ACC112 (cell line): ENCODE results near the gene NUDT13.

Source experiments
- H2AFZ ChIP-seq: fragments of 200-600 bp; sonication (generic); one replicate; pipeline ENCODE4 v1.6.0; 2017; ENCODE audit warnings: antibody characterized with exemption, low read length; ENCODE audit not compliant: unreplicated experiment
- H3K27ac ChIP-seq: fragments of 200-600 bp; sonication (generic); 2 replicates; pipeline ENCODE4 v1.5.1; 2014; ENCODE audit warnings: low read depth, mild to moderate bottlenecking, antibody characterized with exemption, low read length, moderate library complexity
- H3K27me3 ChIP-seq: fragments of 200-600 bp; sonication (generic); 2 replicates; pipeline ENCODE4 v1.6.1; 2014; ENCODE audit warnings: mild to moderate bottlenecking, antibody characterized with exemption, low read length, moderate library complexity, mixed read lengths; ENCODE audit not compliant: insufficient read depth
- H3K36me3 ChIP-seq: fragments of 200-600 bp; sonication (generic); 2 replicates; pipeline ENCODE4 v1.6.1; 2016; ENCODE audit warnings: mild to moderate bottlenecking, antibody characterized with exemption, low read length, moderate library complexity, mixed read lengths; ENCODE audit not compliant: insufficient read depth
- H3K4me1 ChIP-seq: fragments of 200-600 bp; sonication (generic); one replicate; pipeline ENCODE4 v1.6.1; 2016; ENCODE audit warnings: low read length, mixed read lengths; ENCODE audit not compliant: insufficient read depth, unreplicated experiment, control insufficient read depth
- H3K4me3 ChIP-seq: fragments of 200-600 bp; sonication (generic); 2 replicates; pipeline ENCODE4 v1.5.1; 2014; ENCODE audit warnings: mild to moderate bottlenecking, low read depth, low read length
- H3K79me2 ChIP-seq: fragments of 200-600 bp; sonication (generic); one replicate; pipeline ENCODE4 v1.6.0; 2016; ENCODE audit warnings: low read length; ENCODE audit not compliant: control insufficient read depth, unreplicated experiment, insufficient read depth

NUDT13 gene

DNA sequence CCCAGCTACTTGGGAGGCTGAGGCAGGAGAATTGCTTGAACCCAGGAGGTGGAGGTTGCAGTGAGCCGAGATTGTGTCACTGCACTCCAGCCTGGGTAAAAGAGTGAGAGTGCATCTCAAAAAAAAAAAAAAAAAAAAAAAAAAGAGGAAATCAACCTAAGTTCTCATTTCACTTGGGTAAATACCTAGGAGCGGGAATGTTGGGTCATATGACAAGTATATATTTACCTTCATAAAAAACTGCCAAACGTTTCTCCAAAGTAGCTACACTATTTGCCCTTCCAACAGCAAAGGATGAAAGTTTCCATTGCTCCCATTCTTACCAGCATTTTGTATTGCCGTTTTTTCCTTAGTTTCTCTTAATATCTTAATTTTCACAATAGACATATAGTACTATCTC is 23.4 kb upstream of the NUDT13 start:
- Histone ChIP-seq H3K4me3 (no peak overlapping the region), H3K27ac (no peak overlapping the region), H3K27me3 (no peaks in the 10 kb centered on the region), H3K36me3 (no peaks in the 10 kb centered on the region), H2AFZ (no peak overlapping the region), H3K4me1 (peaks cover 30% of the 10 kb centered on the region), H3K79me2 (peaks cover 91% of the 10 kb centered on the region)

DNA sequence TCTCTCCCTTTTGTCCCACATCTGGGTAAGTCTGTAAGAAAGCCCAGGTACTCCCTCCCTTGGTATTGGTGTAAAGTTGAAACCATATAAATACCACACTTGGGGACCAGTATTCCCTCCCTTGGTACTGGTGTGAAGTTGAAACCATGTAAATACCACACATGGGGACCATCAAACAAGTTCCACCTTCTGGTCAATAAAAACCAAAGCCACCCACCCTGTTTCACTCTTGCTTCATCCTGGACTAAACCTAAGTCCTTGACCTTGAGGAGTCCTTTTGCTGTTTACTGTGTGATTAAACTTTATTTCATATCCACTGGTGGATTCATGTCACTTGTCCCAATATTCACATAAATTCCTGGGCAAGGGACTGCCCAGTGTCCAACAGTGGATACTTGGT is 22.0 kb upstream of the NUDT13 start:
- no peak overlapping the region for H2AFZ ChIP-seq
- peaks cover 34% of the 10 kb centered on the region for H3K4me1 ChIP-seq
- 0 out of 2 replicates have a peak overlapping the region, but pooled peaks have one; percentile 6 for H3K27ac ChIP-seq
- no peaks in the 10 kb centered on the region for H3K27me3 ChIP-seq
- H3K4me3 ChIP-seq = no peak overlapping the region
- peaks cover 88% of the 10 kb centered on the region for H3K79me2 ChIP-seq
- H3K36me3 ChIP-seq = no peaks in the 10 kb centered on the region

DNA sequence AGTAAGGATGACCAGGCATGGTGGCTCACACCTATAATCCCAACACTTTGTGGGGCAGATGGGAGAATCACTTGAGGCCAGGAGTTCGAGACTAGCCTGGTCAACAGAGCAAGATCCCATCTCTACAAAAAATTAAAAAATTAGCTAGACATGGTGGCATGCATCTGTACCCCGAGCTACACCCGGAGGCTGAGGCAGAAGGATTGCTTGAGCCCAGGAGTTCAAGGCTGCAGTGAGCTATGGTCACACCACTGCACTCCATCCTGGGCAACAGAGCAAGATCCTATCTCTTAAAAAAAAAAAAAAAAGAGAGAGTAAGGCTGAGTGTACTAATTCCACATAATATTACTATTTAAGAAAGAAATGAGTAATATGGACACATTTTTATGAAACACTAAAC is 17.4 kb upstream of the NUDT13 start:
- Histone ChIP-seq H3K4me3 (peak overlapping the region; percentile 49; the same call in 1 of the 2 replicates), H2AFZ (no peak overlapping the region), H3K27ac (no peak overlapping the region), H3K4me1 (peaks cover 31% of the 10 kb centered on the region), H3K36me3 (no peaks in the 10 kb centered on the region), H3K27me3 (no peaks in the 10 kb centered on the region), H3K79me2 (peaks cover 80% of the 10 kb centered on the region)

GRCh38 chr10:73093922-73094850 is 16.1 kb upstream of the NUDT13 start:
- peaks cover 66% of the 10 kb centered on the region for H3K79me2 ChIP-seq
- peak overlapping the region; percentile 85 for H3K27ac ChIP-seq
- H3K27me3 ChIP-seq = no peaks in the 10 kb centered on the region
- peaks cover 17% of the 10 kb centered on the region for H3K4me1 ChIP-seq
- H2AFZ ChIP-seq = no peak overlapping the region
- H3K4me3 ChIP-seq = peak overlapping the region; percentile 94
- no peaks in the 10 kb centered on the region for H3K36me3 ChIP-seq

DNA sequence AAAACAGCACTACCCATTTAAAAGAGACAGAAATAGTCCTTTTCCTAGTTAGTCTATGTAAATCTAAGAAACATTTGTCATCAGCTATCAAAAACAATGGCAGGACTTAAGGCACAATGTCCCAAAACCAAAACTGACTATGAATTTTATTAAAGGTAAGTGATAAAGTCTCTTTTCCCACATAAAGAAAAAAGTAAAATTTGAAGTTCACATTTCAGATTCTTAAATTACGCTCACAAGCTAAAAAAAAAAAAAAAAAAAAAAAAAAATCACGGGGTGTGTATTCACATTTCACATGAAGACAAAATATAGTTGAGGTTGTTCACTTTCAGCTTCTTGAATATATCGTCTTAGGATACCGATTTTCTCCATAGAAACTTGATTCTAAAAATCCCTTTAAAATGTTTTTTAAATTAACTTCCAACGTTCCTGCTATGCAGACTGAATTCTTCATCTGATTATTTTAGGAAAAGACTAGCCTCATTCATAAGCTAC is 15.2 kb upstream of the NUDT13 start:
- Histone ChIP-seq H3K4me1 (peaks cover 16% of the 10 kb centered on the region), H3K27me3 (no peaks in the 10 kb centered on the region), H3K27ac (peak overlapping the region; percentile 85), H3K79me2 (peaks cover 58% of the 10 kb centered on the region), H3K4me3 (peak overlapping the region; percentile 94), H2AFZ (no peak overlapping the region), H3K36me3 (no peaks in the 10 kb centered on the region)

GRCh38 chr10:73095481-73096021 is 14.7 kb upstream of the NUDT13 start:
- Histone ChIP-seq H3K4me1 (peaks cover 16% of the 10 kb centered on the region), H2AFZ (no peak overlapping the region), H3K36me3 (no peaks in the 10 kb centered on the region), H3K79me2 (peaks cover 53% of the 10 kb centered on the region), H3K27me3 (no peaks in the 10 kb centered on the region), H3K4me3 (peak overlapping the region; percentile 94), H3K27ac (peak overlapping the region; percentile 85)

DNA sequence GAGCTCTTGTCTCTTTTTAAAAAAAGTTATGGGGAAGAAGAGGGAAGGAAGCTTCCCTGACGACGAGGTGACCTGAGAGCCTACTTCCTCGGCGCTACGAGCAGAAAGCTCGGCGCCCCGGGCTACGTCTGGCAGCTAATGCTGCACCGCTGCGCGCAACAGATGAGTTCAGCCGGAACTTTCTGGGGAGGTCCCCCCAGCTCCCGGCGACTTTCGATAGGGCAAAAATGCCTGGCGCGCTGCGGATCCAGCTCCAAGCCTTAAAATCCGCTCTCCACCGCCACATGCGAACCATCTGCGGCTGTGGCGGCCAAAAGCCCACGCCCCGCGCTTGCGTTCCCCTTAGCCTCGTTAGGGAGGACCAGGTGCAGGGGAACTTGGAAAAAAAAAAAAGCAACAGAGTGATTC is 14.2 kb upstream of the NUDT13 start:
- Histone ChIP-seq H3K27ac (peak overlapping the region; percentile 85), H3K4me1 (peaks cover 16% of the 10 kb centered on the region), H3K27me3 (no peaks in the 10 kb centered on the region), H3K4me3 (peak overlapping the region; percentile 94), H2AFZ (peak overlapping the region; percentile 2), H3K36me3 (no peaks in the 10 kb centered on the region), H3K79me2 (peaks cover 49% of the 10 kb centered on the region)

- H3K36me3 ChIP-seq = no peaks in the 10 kb centered on the region
- peak within 1 kb of the TSS; percentile 82 for H2AFZ ChIP-seq
- H3K79me2 ChIP-seq = peaks cover 43% of the 10 kb centered on the region
- H3K4me3 ChIP-seq = peak within 1 kb of the TSS; percentile 94
- peaks cover 16% of the 10 kb centered on the region for H3K4me1 ChIP-seq
- H3K27me3 ChIP-seq = no peaks in the 10 kb centered on the region
- H3K27ac ChIP-seq = peak within 1 kb of the TSS; percentile 85
These were observed 13.6 kb upstream of the NUDT13 start, which contains the start of gene P4HA1 for GRCh38 chr10:73096449-73097304. P4HA1 (minus strand) TSS chr10:73096866; CDS start chr10:73074883, 21,983 bp downstream.

- Histone ChIP-seq H3K27me3 (no peaks in the 10 kb centered on the region), H2AFZ (peak overlapping the region; percentile 82), H3K4me3 (peak overlapping the region; percentile 94), H3K36me3 (no peaks in the 10 kb centered on the region), H3K27ac (peak overlapping the region; percentile 85), H3K79me2 (peaks cover 38% of the 10 kb centered on the region), H3K4me1 (peaks cover 16% of the 10 kb centered on the region)
These were observed 13.0 kb upstream of the NUDT13 start for GRCh38 chr10:73097305-73097670.

DNA sequence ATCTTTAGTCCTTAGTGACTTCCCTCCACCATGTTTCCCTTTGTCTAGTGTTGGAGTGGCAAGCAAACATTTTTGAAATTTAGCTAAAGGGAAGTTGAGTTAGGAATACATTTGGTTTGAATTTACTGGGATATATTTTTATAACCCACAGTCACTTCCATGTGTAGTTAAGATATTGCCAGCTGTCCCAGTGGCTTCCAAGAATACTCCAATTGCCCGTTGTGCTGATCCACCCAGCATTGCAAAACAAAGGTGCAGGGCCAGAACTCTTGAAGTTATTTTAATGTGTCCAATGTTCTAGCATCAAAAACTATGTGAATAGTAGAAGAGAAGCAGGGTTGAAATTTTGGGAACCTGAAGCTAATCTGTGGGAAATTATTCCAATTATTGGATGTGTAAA is 11.1 kb upstream of the NUDT13 start:
- H3K4me1 ChIP-seq = peaks cover 7% of the 10 kb centered on the region
- no peak overlapping the region for H3K4me3 ChIP-seq
- H2AFZ ChIP-seq = no peak overlapping the region
- no peak overlapping the region for H3K27ac ChIP-seq
- no peaks in the 10 kb centered on the region for H3K27me3 ChIP-seq
- no peaks in the 10 kb centered on the region for H3K36me3 ChIP-seq
- peaks cover 24% of the 10 kb centered on the region for H3K79me2 ChIP-seq
